NCI-H2029 treated with DMSO at 0.1 percent for 48 hours (cell line): Measurements from ENCODE around the gene ZSCAN20.
"Not testable (repeated sequence)": the region's sequence is repeated elsewhere in the genome, so short reads cannot be mapped to it uniquely, and the experiment has no call there.

Experiments used
- DNase-seq: peaks from one replicate; lab custom pipeline; 2025; lab: John Stamatoyannopoulos, UW

Gene ZSCAN20

DNA sequence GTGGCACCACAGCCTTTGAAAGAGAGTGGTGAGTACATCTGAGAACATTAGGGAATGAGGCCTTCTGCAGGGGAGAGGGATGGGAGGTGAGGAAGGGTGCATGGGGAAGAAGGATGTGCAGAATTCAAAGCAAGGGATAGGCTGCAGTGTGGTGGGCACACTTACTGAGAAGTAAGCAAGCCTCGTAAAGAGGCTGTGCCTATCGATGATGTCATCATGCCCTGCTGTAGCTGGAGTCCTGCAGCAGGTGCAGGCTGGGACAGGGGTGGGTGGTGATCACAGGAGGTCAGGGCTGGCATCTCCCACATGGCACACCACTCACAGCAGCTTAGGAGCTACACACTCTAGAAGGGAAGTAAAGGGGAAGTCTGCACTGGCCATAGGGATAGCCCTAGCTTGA lies 16.2 kb downstream of the ZSCAN20 start:
- DNase-seq = no peak

- no peak for DNase-seq
Measured at GRCh38 chr1:33494929-33495328, 22.5 kb downstream of the ZSCAN20 start.

DNA sequence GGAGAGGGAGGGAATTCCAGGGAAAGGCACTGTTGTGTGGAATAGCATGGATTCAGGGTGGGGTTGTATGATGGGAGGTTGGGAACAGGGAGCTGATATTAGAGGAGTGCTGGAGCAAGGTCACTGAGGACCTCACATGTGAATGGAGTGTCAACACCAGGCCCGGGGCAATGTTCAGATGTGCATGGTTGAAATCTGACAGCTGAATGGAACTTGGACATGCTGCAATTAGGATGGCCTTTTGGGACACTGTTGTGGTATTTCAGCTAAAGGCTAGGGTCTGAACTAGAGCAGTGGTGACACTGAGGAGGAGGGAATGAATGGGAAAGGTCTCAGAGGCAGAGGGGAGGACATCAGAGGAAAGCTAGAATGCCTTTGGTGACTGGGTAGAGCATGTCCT lies 25.0 kb downstream of the ZSCAN20 start:
- DNase-seq = no peak

DNA sequence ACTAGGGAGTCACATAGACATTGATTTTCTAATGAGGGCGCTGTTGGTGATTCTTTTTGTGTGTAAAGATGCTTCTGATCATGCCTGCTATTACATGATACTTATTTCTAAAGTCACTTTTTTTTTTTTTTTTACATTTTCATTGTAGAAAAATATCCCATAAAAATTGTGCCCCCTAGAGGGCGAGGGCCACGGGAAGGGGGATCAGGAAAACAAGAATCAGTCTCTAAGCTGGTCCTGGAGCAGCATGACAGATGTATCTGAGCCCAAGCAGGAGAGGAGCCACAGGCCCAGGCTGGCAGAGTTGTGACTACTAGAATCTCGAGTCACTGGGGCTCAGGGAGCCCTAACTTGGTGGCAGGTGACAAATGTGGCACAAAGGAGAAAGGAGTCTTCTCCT lies 28.1 kb downstream of the ZSCAN20 start:
- DNase-seq = no peak

- no peak for DNase-seq
Measured at GRCh38 chr1:33501309-33501708, 28.9 kb downstream of the ZSCAN20 start.

GRCh38 chr1:33501774-33502173 lies 29.3 kb downstream of the ZSCAN20 start:
- DNase-seq = no peak

DNA sequence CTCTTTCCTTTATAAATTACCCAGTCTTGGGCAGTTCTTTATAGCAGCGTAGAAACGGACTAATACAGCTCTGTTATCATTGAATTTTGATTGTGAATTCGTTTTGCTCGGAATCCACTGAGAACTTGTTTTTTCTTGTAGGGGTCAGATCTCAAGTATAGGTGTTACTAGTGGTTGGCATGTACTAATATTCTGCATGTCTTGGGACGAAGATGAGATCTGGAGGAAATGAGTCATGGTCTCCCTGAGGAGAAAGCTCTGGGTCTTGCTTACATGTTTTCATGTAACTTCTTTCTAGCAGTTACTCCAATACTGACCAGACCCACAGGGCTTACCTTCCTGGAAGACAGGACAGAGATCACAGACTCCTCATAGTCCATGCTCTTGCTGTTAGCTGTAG lies 30.3 kb downstream of the ZSCAN20 start:
- DNase-seq = no peak

DNA sequence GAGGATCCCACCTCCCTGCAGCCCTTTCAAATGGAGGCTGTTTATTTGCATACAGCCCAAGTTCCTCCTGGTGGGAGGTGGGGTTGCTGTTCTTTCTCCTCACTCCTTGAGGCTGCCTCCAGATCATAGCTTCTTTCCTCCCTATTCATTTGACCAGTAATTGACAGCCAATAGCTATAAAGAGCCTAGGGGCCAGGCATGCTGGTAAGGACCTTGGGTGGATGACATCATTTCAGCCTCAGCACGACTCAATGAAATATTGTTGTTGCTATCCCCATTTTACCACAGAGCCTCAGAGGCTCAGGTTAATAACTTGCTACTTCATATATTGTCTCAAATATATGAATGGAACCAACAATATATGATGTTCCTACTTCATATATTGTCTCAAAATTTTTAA lies 31.1 kb downstream of the ZSCAN20 start:
- DNase-seq = no peak

GRCh38 chr1:33507661-33508060 lies 35.2 kb downstream of the ZSCAN20 start:
- no peak for DNase-seq

DNA sequence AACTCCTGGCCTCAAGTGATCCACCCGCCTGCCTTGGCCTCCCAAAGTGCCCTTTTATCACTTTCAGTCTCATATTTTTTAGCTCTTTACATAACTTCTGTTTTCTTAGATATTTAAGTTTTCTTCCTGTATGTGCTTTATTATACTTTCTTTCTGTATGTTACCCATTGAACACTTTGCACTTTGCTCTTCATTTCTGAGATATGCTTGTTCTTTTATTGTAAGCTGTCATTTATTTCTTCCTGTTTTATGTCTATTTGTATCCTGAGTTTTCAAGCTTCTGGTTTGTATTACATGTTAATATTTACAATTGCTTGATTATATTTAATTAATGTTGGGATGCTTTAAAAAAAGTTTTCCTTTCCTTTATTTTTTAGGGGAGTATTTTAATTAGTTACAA lies 35.7 kb downstream of the ZSCAN20 start:
- DNase-seq = no peak

DNA sequence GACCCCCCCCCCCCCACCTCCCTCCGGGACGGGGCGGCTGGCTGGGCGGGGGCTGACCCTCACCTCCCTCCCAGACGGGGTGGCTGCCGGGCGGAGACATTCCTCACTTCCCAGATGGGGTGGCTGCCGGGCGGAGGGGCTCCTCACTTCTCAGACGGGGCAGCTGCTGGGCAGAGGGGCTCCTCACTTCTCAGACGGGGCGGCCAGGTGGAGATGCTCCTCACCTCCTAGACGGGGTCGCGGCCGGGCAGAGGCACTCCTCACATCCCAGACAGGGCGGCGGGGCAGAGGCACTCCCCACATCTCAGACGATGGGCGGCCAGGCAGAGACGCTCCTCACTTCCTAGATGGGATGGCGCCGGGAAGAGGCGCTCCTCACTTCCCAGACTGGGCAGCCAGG lies 36.8 kb downstream of the ZSCAN20 start:
- not testable (repeated sequence) for DNase-seq

DNA sequence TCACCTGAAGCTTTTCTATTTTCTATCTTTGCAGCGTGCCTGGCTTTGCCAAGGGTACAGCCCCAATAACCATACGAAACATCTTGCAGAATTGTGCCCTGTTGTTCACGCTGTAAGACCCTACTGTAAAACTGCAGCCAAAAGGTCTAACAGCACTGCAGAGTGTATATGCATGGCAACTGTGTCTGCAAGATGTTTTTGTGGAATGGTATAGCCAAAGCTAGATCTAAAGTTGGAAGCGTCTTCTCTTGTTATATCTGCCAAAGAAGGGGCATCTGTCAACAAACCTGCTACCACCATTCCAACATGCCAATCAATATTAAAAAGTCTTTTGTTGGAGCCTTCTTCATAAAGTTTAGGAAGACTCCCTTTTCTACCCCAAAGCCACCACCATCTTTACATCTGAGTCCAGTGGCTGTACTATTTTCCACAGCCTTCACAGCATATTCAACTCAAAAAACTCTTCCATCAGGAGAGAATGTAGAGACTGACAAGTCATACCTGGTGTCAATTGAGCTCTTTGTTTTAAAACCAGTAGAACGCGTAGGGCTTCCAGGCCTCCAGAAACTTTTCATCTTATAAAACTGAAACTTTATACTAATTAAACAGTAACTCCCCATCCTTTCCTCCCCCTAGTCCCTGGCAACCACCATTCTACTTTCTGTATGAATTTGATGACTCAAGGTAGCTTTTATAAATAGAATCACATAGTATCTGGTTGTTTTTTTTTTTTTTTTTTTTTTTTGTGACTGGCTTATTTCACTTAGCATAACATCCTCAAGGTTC lies 40.0 kb downstream of the ZSCAN20 start:
- DNase-seq = no peak

GRCh38 chr1:33515112-33515511 lies 42.7 kb downstream of the ZSCAN20 start:
- DNase-seq = no peak

DNA sequence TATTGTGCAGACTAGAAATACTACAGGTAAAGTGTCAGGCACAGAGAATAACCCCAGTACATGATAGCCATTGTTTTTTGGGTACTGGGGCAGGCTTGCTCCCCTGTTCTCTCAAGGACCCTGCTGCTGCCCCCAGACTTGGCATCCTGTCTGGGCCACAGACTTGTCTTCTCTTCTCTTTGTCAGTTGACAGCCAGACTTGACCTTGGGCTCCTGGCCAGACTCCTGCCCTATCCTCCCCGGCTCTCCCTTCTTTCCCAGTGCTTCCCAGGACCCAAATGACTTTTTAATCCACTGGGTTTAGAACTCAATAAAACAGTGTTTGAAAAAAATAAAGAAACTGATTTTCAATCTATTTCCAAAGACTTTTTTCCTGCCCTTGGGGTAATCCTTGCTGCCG lies 43.2 kb downstream of the ZSCAN20 start:
- no peak for DNase-seq

DNA sequence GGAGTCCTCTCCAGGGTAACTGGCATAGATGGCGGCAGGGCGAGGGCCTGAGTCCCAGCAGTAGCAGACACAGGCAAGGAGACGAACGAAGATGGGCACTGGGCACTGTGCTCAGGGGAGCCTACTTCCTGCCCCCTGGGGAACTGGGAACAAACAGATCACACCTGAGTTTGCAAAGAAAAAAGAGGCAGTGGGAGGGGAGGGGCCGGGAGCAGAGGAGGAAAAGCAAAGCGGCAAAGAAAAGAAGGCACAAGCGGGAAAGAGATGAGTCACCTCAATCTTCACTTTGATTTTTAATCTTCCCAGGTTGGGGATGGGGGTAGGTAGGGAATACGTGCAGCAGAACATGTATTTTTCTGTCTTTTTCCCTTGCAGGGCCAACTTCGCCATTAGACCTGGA lies 44.0 kb downstream of the ZSCAN20 start:
- no peak for DNase-seq

- DNase-seq = no peak
Measured at GRCh38 chr1:33516891-33517567, 44.6 kb downstream of the ZSCAN20 start.

GRCh38 chr1:33517596-33518250 lies 45.3 kb downstream of the ZSCAN20 start:
- no peak for DNase-seq

GRCh38 chr1:33519240-33519884 lies 46.9 kb downstream of the ZSCAN20 start:
- no peak for DNase-seq

DNA sequence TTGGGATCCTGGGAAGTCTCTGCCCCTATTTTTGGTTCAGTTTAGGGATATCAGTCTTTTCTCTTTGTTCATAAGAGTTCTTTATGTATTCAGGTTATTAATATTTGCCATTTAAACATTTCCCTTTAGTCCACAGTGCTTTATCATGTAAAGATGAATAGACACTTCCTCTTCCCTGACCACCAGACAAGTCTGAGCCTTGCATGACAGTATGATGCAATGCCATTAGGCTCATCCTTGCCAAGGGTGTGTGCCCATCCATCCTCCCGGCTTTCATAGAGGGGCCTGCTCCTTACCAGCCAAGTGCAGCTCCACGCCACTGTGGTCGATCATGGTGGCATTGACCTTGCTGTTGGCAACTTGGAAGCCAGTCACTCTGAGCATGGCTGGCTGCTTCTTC lies 52.1 kb downstream of the ZSCAN20 start:
- no peak for DNase-seq

- DNase-seq = no peak
Measured at GRCh38 chr1:33527934-33528333, 55.5 kb downstream of the ZSCAN20 start.

GRCh38 chr1:33529957-33530356 lies 57.5 kb downstream of the ZSCAN20 start:
- DNase-seq = no peak

DNA sequence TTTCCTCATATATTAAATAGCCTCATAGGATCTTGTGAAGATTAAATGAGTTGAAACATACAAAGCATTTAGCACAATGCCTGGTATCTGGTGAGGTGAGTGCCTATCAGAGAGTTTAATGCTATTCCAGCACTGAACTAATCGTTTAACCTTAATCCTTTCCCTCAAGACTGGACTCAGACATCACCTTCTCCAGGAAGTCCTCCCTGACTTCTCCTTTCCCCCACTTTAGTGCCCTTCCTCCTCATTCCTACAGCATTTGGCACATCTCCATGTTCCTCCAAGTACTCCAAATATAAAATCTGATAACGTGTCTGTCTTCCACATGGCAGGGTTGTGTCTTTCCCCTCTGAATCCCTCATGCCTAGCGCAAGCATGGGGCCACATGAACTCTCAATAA lies 59.8 kb downstream of the ZSCAN20 start:
- no peak for DNase-seq

- DNase-seq = no peak
Measured at GRCh38 chr1:33532936-33533335, 60.5 kb downstream of the ZSCAN20 start.
